Measurements from ENCODE around the gene SFMBT2. TPM values are rescaled to one million over a fixed set of nuclear protein-coding genes. Genes with fewer than 3 reads are reported as not detected.

SFMBT2 gene
- total and polyA plus RNA-seq, 12 donors = 3.7 to 17.9 (median 12.7) TPM

- 85 to 94% (median 92%) methylated on average over 7 to 8 of the region's 8 CpGs for WGBS, 4 donors
- intact Hi-C loops (cut with DNase I) = loop anchor here (5.0 to 10.0 kb wide), 4 partner anchors 505 to 753 kb away; no protein-coding TSS in a partner anchor
Measured at GRCh38 chr10:7419998-7420397, 9.2 kb upstream of the SFMBT2 start.

GRCh38 chr10:7417807-7418206 lies 7.0 kb upstream of the SFMBT2 start:
- WGBS, 4 donors = 8 to 13% (median 12%) methylated on average over 1 of the region's 1 CpG

More at GRCh38 chr10:7419998-7420397, 9.2 kb upstream of the SFMBT2 start:
- TF ChIP-seq POLR2A (IDR thresholded peaks at IDR 0.05) (no peak), CTCF (IDR thresholded peaks at IDR 0.05) (no peak)
- no peak for DNase-seq
- Histone ChIP-seq H3K27ac (no peak overlapping the region), H3K36me3 (replicated peaks in 1 of 2) (no peaks in the 10 kb centered on the region), H3K27me3 (no peaks in the 10 kb centered on the region), H3K9me3 (replicated peaks in 1 of 3) (no peaks in the 10 kb centered on the region), H3K4me1 (replicated peaks in 1 of 2) (no peaks in the 10 kb centered on the region), H3K4me3 (no peak overlapping the region)

GRCh38 chr10:7417103-7417623 lies 6.3 kb upstream of the SFMBT2 start:
- peaks cover 4% of the 10 kb centered on the region for H3K27me3 ChIP-seq
- H3K36me3 ChIP-seq (replicated peaks in 1 of 2) = no peaks in the 10 kb centered on the region
- no peak for DNase-seq
- H3K4me1 ChIP-seq (replicated peaks in 1 of 2) = peaks cover 0 to 12% of the 10 kb centered on the region in 2 donors
- no peaks in the 10 kb centered on the region for H3K9me3 ChIP-seq (replicated peaks in 1 of 3)
- intact Hi-C loops (cut with DNase I) = loop anchor here (5.0 to 10.0 kb wide), 4 partner anchors 502 to 750 kb away; no protein-coding TSS in a partner anchor
- H3K4me3 ChIP-seq = no peak overlapping the region
- peak; percentile 38 to 81 (median 58) for TF ChIP-seq CTCF (IDR thresholded peaks at IDR 0.05)
- TF ChIP-seq POLR2A (IDR thresholded peaks at IDR 0.05) = no peak
- no peak overlapping the region for H3K27ac ChIP-seq
- WGBS, 4 donors = 0 to 6% (median 4%) methylated on average over 2 of the region's 2 CpGs

More at GRCh38 chr10:7417807-7418206, 7.0 kb upstream of the SFMBT2 start:
- H3K36me3 ChIP-seq (replicated peaks in 1 of 2) = no peaks in the 10 kb centered on the region
- no peak overlapping the region for H3K4me3 ChIP-seq
- no peak overlapping the region for H3K27ac ChIP-seq
- H3K4me1 ChIP-seq (replicated peaks in 1 of 2) = peaks cover 0 to 6% of the 10 kb centered on the region in 2 donors
- DNase-seq = no peak
- H3K9me3 ChIP-seq (replicated peaks in 1 of 3) = no peaks in the 10 kb centered on the region
- H3K27me3 ChIP-seq = no peaks in the 10 kb centered on the region
- intact Hi-C loops (cut with DNase I) = loop anchor here (5.0 to 10.0 kb wide), 4 partner anchors 503 to 751 kb away; no protein-coding TSS in a partner anchor
- TF ChIP-seq CTCF (IDR thresholded peaks at IDR 0.05) = no peak
- TF ChIP-seq POLR2A (IDR thresholded peaks at IDR 0.05) = no peak

GRCh38 chr10:7414766-7415165 lies 3.9 kb upstream of the SFMBT2 start:
- H3K27ac ChIP-seq = no peak overlapping the region
- no peaks in the 10 kb centered on the region for H3K36me3 ChIP-seq (replicated peaks in 1 of 2)
- no peak overlapping the region for H3K4me3 ChIP-seq
- WGBS, 4 donors = 51 to 64% (median 61%) methylated on average over 2 of the region's 2 CpGs
- H3K9me3 ChIP-seq (replicated peaks in 1 of 3) = no peaks in the 10 kb centered on the region
- no peak for DNase-seq
- peaks cover 0 to 23% of the 10 kb centered on the region in 2 donors for H3K4me1 ChIP-seq (replicated peaks in 1 of 2)
- intact Hi-C loops (cut with DNase I) = loop anchor here (5.0 to 10.0 kb wide), 5 partner anchors 157 to 747 kb away; no protein-coding TSS in a partner anchor
- TF ChIP-seq POLR2A (IDR thresholded peaks at IDR 0.05) (no peak), CTCF (IDR thresholded peaks at IDR 0.05) (no peak)
- peaks cover 8% of the 10 kb centered on the region for H3K27me3 ChIP-seq
